Left lung (tissue), 10 donors: ENCODE measurements around the gene BTBD9. TPM values are rescaled to one million over a fixed set of nuclear protein-coding genes. Genes with fewer than 3 reads are reported as not detected.

Source experiments
- ATAC-seq: fragments of 200-7000 bp; cut with Tn5 transposase; one replicate; pipeline ENCODE4 v1.9.1; 2020; ENCODE audit warnings: moderate library complexity
- DNase-seq, 4 donors: peaks; one replicate each; pipeline ENCODE4 v3.0.0-alpha.2; 2013 to 2020
- H3K27ac ChIP-seq, 2 donors: fragments of 200-600 bp; sonication (generic) in 1 of 2; one replicate each; pipeline versions ENCODE4 v1.5.0 to v1.8.0; 2020 to 2021
- H3K27me3 ChIP-seq, 2 donors: fragments of 200-600 bp; sonication (generic) in 1 of 2; one replicate each; pipeline versions ENCODE4 v1.5.0 to v1.8.0; 2020 to 2021
- H3K36me3 ChIP-seq, 2 donors: fragments of 200-600 bp; sonication (generic) in 1 of 2; one replicate each; pipeline versions ENCODE4 v1.5.0 to v1.8.0; 2020 to 2021
- H3K4me1 ChIP-seq, 2 donors: fragments of 200-600 bp; one replicate each; pipeline ENCODE4 v1.8.0; 2021
- H3K4me3 ChIP-seq, 2 donors: fragments of 200-600 bp; sonication (generic) in 1 of 2; one replicate each; pipeline versions ENCODE4 v1.5.0 to v1.8.0; 2020 to 2021; ENCODE audit warnings: mild to moderate bottlenecking in 1 of 2
- H3K9me3 ChIP-seq, 2 donors: fragments of 200-600 bp; sonication (generic) in 1 of 2; one replicate each; pipeline versions ENCODE4 v1.5.0 to v1.8.0; 2020 to 2021
- intact Hi-C, 2 donors: fragments of 100-400 bp; cut with DNase I; formaldehyde crosslinking; loops; one replicate each; pipeline versions ENCODE4 v1.11.2 to v1.14.2; 2022
- polyA plus RNA-seq, 6 donors: library from polyadenylated mRNA; unstranded; fragments of 120-200 nt; gene quantifications; one replicate each; pipeline ENCODE4 v1.2.1, GENCODE V29; 2013; ENCODE audit not compliant: insufficient read length in 6 of 6
- total RNA-seq, 2 donors: library from RNA; stranded (reverse); fragmentation: NEBNext Ultra II Directional; extraction: Animal tissue kit (Norgen Biotek cat#: 25700); gene quantifications; one replicate each; pipeline ENCODE4 v1.2.1, GENCODE V29; 2021
- TF ChIP-seq, protein P1 (sequence below), 2 donors: fragments of 200-600 bp; sonication (generic) in 1 of 2; IDR thresholded peaks; one replicate each; pipeline versions ENCODE4 v1.5.0 to v1.8.0; 2021; ENCODE audit warnings: antibody characterized with exemption in 2 of 2
- donor health status: DM: no; HTN: yes; CAD: no.
- donor health status: DM: no; HTN: no; CAD: no.

The BTBD9 gene
- total and polyA plus RNA-seq, 8 donors = 14.2 to 44.0 (median 16.0) TPM

DNA sequence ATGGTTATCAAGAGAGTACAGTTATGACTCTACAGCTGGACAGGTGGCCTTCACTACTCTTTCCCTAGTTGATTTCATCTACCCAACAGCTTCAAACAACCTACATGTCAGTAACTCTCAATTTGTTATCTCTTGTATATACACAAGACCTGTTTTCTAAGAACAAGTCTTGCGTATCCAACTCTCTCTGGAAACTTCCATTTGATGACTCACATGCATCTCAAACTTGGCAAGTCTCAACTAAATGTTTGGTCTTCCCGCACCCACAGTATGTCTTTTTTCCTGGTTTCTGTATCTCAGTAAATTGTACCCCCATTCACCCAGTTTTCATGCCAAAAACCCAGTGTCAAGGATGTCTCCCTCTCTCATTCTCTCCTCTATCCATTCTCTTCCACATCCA is 97.7 kb downstream of the BTBD9 start:
- TF ChIP-seq, protein P1, sequence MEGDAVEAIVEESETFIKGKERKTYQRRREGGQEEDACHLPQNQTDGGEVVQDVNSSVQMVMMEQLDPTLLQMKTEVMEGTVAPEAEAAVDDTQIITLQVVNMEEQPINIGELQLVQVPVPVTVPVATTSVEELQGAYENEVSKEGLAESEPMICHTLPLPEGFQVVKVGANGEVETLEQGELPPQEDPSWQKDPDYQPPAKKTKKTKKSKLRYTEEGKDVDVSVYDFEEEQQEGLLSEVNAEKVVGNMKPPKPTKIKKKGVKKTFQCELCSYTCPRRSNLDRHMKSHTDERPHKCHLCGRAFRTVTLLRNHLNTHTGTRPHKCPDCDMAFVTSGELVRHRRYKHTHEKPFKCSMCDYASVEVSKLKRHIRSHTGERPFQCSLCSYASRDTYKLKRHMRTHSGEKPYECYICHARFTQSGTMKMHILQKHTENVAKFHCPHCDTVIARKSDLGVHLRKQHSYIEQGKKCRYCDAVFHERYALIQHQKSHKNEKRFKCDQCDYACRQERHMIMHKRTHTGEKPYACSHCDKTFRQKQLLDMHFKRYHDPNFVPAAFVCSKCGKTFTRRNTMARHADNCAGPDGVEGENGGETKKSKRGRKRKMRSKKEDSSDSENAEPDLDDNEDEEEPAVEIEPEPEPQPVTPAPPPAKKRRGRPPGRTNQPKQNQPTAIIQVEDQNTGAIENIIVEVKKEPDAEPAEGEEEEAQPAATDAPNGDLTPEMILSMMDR (IDR thresholded peaks at IDR 0.05) = no peak

GRCh38 chr6:38533064-38533463 is 106.7 kb downstream of the BTBD9 start:
- TF ChIP-seq, protein P1 (IDR thresholded peaks at IDR 0.05) = no peak
- ATAC-seq = no peak
- no peak for DNase-seq
- Histone ChIP-seq H3K4me3 (no peak overlapping the region), H3K9me3 (peaks cover 0 to 4% of the 10 kb centered on the region in 2 donors), H3K4me1 (no peaks in the 10 kb centered on the region), H3K36me3 (no peaks in the 10 kb centered on the region), H3K27ac (no peak overlapping the region), H3K27me3 (no peaks in the 10 kb centered on the region)
- intact Hi-C loops = no loop called here

More for the DNA sequence above, 97.7 kb downstream of the BTBD9 start:
- intact Hi-C loops = no loop called here
- H3K9me3 ChIP-seq = no peaks in the 10 kb centered on the region
- no peaks in the 10 kb centered on the region for H3K4me1 ChIP-seq
- peaks cover 0 to 5% of the 10 kb centered on the region in 2 donors for H3K36me3 ChIP-seq
- no peak for ATAC-seq
- H3K4me3 ChIP-seq = no peak overlapping the region
- no peak for DNase-seq
- H3K27ac ChIP-seq = no peak overlapping the region
- H3K27me3 ChIP-seq = no peaks in the 10 kb centered on the region

- DNase-seq = no peak
- Histone ChIP-seq H3K27ac (no peak overlapping the region), H3K4me3 (no peak overlapping the region), H3K9me3 (peaks cover 0 to 7% of the 10 kb centered on the region in 2 donors), H3K36me3 (peaks cover 0 to 5% of the 10 kb centered on the region in 2 donors), H3K4me1 (no peaks in the 10 kb centered on the region), H3K27me3 (no peaks in the 10 kb centered on the region)
- intact Hi-C loops = no loop called here
- TF ChIP-seq, protein P1 (IDR thresholded peaks at IDR 0.05) = no peak
- no peak for ATAC-seq
Measured at GRCh38 chr6:38531134-38531533, 108.6 kb downstream of the BTBD9 start.

DNA sequence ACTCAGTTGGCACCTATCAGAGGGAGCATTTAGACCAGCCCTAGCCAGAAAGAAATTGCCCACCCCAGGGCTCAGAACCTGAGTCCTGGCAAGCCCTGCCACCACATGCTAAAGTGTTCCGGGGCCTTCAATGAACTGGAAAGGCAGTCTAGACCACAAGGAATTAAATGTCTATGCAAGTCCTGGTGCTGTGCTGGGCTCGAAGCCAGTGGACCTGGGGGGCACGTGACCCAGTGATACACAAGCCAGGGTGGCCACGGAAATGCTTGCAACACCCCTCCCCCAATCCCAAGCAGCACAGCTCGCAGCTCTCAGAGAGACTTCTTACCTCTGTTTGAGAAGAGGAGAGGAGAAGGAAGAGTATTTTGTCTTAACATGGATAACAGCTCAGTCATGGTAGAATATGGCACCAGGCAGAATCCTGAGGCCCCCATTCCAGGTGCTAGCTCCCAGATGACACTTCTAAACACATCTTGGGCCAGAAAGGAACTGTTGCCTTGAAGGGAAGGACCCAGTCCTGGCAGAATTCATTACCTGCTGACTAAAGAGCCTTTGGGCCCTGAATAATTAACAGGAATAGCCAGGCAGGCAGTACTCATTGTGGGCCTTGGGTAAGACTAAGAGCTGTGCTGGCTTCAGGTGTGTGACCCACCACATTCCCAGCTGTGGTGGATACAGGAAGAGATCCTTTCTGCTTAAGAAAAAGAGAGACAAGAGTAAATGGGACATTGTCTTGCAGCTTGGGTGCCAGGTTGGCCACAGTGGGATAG is 111.3 kb downstream of the BTBD9 start:
- no peak for ATAC-seq
- TF ChIP-seq, protein P1 (IDR thresholded peaks at IDR 0.05) = no peak
- no peaks in the 10 kb centered on the region for H3K4me1 ChIP-seq
- H3K27me3 ChIP-seq = no peaks in the 10 kb centered on the region
- no peak overlapping the region for H3K27ac ChIP-seq
- peaks cover 0 to 8% of the 10 kb centered on the region in 2 donors for H3K9me3 ChIP-seq
- no peak for DNase-seq
- H3K4me3 ChIP-seq = no peak overlapping the region
- H3K36me3 ChIP-seq = peaks cover 0 to 9% of the 10 kb centered on the region in 2 donors
- intact Hi-C loops = no loop called here

- Histone ChIP-seq H3K36me3 (peaks cover 0 to 9% of the 10 kb centered on the region in 2 donors), H3K4me1 (no peaks in the 10 kb centered on the region), H3K27ac (no peak overlapping the region), H3K9me3 (peaks cover 0 to 8% of the 10 kb centered on the region in 2 donors), H3K27me3 (no peaks in the 10 kb centered on the region), H3K4me3 (no peak overlapping the region)
- DNase-seq (no peak), ATAC-seq (no peak)
- TF ChIP-seq, protein P1 (IDR thresholded peaks at IDR 0.05) = no peak
- intact Hi-C loops = no loop called here
Measured at GRCh38 chr6:38527371-38527770, 112.4 kb downstream of the BTBD9 start.
